ENCODE measurements around the gene TMPRSS11F.

DNA sequence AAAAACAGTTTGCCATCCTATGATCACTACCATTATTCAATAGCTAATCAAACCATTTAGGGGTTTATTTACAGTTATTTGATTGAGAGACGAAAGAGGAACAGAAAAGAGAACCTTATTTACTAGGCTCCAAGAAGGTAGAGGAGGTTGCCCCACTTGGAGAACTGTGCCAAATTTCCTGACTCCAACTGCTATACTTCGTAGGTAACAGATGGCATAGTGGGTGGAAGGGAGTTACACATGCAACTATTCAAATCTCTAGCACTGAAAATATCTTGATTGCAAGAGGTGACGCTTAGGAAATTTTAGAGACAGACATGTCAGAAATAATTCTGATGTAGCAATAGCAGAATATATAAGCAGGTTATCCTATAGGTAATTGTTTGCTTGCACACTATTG is 38.0 kb upstream of the TMPRSS11F start:
- TF ChIP-seq, protein P1, sequence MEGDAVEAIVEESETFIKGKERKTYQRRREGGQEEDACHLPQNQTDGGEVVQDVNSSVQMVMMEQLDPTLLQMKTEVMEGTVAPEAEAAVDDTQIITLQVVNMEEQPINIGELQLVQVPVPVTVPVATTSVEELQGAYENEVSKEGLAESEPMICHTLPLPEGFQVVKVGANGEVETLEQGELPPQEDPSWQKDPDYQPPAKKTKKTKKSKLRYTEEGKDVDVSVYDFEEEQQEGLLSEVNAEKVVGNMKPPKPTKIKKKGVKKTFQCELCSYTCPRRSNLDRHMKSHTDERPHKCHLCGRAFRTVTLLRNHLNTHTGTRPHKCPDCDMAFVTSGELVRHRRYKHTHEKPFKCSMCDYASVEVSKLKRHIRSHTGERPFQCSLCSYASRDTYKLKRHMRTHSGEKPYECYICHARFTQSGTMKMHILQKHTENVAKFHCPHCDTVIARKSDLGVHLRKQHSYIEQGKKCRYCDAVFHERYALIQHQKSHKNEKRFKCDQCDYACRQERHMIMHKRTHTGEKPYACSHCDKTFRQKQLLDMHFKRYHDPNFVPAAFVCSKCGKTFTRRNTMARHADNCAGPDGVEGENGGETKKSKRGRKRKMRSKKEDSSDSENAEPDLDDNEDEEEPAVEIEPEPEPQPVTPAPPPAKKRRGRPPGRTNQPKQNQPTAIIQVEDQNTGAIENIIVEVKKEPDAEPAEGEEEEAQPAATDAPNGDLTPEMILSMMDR (IDR thresholded peaks at IDR 0.05; ENCODE audit: insufficient read depth, low read length, poor library complexity, severe bottlenecking) = no peak
- no peak for TF ChIP-seq EZH2phosphoT487 (conservative IDR thresholded peaks at IDR 0.05; ENCODE audit: low read length)
